Activated CD4-positive, alpha-beta T cell treated with anti-CD3 and anti-CD28 coated beads, Interleukin-2, amount 10 ng/mL, durations not matched to agents 24 days and 14 days (primary cell): ENCODE measurements around the gene GBE1. TPM values are rescaled to one million over a fixed set of nuclear protein-coding genes. Genes with fewer than 3 reads are reported as not detected.

Experiments
- DNase-seq: peaks from one replicate; pipeline ENCODE4 v3.0.0; 2022
- H3K27ac Mint-ChIP-seq: one replicate; pipeline ENCODE4 v1.8.0; 2022; ENCODE audit warnings: mild to moderate bottlenecking, mixed read lengths
- H3K27me3 Mint-ChIP-seq: one replicate; pipeline ENCODE4 v1.8.0; 2022; ENCODE audit warnings: mixed read lengths
- H3K36me3 Mint-ChIP-seq: one replicate; pipeline ENCODE4 v1.8.0; 2022; ENCODE audit warnings: low read depth, mild to moderate bottlenecking, mixed read lengths
- H3K4me1 Mint-ChIP-seq: one replicate; pipeline ENCODE4 v1.8.0; 2021; ENCODE audit warnings: mixed read lengths
- H3K4me3 Mint-ChIP-seq: one replicate; pipeline ENCODE4 v1.8.0; 2022; ENCODE audit warnings: mild to moderate bottlenecking, moderate library complexity, mixed read lengths
- H3K9me3 Mint-ChIP-seq: one replicate; pipeline ENCODE4 v1.8.0; 2021; ENCODE audit warnings: mixed read lengths
- intact Hi-C: fragments of 100-400 bp; cut with micrococcal nuclease; formaldehyde crosslinking; loops from one replicate; pipeline ENCODE4 v1.15.1; 2023
- total RNA-seq: library from RNA; stranded (reverse); gene quantifications from 2 replicates; pipeline ENCODE4 v1.2.3, GENCODE V29; 2022

GBE1 gene
- total RNA-seq, 1 donor from 2014 or later, result 39.1 TPM

DNA sequence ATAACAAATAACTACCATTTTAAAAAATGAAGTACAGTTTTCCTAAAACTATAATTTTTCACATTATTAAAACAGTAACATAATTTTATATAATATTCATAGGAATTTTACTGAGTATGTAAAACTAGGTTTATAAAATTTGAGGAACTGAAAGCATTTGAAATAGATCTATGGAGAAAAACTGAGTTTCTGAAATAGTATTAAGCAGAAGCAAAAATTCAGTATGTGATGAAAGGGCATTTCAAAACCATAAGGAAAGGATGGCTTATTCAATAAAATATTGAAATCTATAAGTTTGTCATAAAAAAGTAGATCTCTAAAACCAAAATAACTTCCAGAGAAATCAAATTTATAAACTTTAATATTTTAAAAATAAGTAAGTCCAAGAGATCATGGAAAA, 53.4 kb downstream of the GBE1 start:
- intact Hi-C loops, result no loop called here
- H3K4me3 Mint-ChIP-seq, result no peak overlapping the region
- H3K36me3 Mint-ChIP-seq, result peaks cover 1% of the 10 kb centered on the region
- no peaks in the 10 kb centered on the region for H3K27me3 Mint-ChIP-seq
- H3K4me1 Mint-ChIP-seq, result no peaks in the 10 kb centered on the region
- no peak for DNase-seq
- peaks cover 2% of the 10 kb centered on the region for H3K9me3 Mint-ChIP-seq
- H3K27ac Mint-ChIP-seq, result no peak overlapping the region

GRCh38 chr3:81702126-81702525, 59.3 kb downstream of the GBE1 start:
- Mint-ChIP-seq H3K4me3 (no peak overlapping the region), H3K4me1 (no peaks in the 10 kb centered on the region), H3K36me3 (peaks cover 7% of the 10 kb centered on the region), H3K9me3 (no peaks in the 10 kb centered on the region), H3K27me3 (no peaks in the 10 kb centered on the region), H3K27ac (no peak overlapping the region)
- intact Hi-C loops, result no loop called here
- DNase-seq, result no peak

DNA sequence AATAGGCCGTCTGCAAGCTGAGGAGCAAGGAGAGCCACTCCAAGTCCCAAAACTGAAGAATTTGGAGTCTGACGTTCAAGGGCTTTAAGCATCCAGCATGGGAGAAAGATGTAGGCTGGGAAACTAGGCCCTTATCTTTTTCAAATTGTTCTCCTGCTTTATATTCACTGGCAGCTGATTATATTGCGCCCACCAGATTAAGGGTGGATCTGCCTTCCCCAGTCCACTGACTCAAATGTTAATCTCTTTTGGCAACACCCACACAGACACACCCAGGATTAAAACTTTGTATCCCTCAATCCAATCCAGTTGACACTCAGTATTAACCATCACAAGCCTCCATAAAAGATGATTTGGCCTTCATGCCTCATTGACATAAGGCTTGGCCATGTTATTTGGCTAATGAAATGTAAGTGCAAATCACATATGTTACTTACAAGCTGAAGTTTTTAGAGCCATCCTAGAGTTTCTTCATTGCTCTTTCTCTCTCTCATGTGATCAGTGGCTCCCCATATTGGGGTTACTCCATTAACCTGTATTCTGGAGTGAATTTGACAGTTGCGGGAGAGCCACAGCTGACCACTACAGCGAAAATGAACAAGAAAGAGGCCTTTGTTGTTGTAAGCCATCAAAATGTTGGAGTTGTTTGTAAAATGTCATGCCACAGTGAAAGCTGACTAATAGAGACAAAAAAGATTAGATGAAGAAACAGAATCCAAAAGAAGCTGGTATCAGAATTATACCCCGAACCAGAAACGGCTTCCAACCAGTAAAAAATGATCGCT, 61.7 kb downstream of the GBE1 start:
- Mint-ChIP-seq H3K4me3 (no peak overlapping the region), H3K27ac (no peak overlapping the region), H3K27me3 (no peaks in the 10 kb centered on the region), H3K36me3 (peaks cover 9% of the 10 kb centered on the region), H3K9me3 (no peaks in the 10 kb centered on the region), H3K4me1 (peaks cover 4% of the 10 kb centered on the region)
- no peak for DNase-seq
- intact Hi-C loops, result no loop called here

- Mint-ChIP-seq H3K36me3 (peaks cover 9% of the 10 kb centered on the region), H3K4me3 (no peak overlapping the region), H3K27me3 (no peaks in the 10 kb centered on the region)
Measured at GRCh38 chr3:81696090-81696489, 65.4 kb downstream of the GBE1 start.

GRCh38 chr3:81695302-81695701, 66.1 kb downstream of the GBE1 start:
- Mint-ChIP-seq H3K4me1 (peaks cover 4% of the 10 kb centered on the region), H3K36me3 (peaks cover 9% of the 10 kb centered on the region), H3K27me3 (no peaks in the 10 kb centered on the region), H3K9me3 (no peaks in the 10 kb centered on the region), H3K4me3 (no peak overlapping the region), H3K27ac (no peak overlapping the region)
- DNase-seq, result no peak
- intact Hi-C loops, result no loop called here

More at GRCh38 chr3:81696090-81696489, 65.4 kb downstream of the GBE1 start:
- no peak overlapping the region for H3K27ac Mint-ChIP-seq
- DNase-seq, result no peak
- no peaks in the 10 kb centered on the region for H3K9me3 Mint-ChIP-seq
- intact Hi-C loops, result no loop called here
- H3K4me1 Mint-ChIP-seq, result peaks cover 4% of the 10 kb centered on the region

- H3K9me3 Mint-ChIP-seq, result no peaks in the 10 kb centered on the region
- H3K27ac Mint-ChIP-seq, result no peak overlapping the region
- no peak for DNase-seq
- H3K27me3 Mint-ChIP-seq, result no peaks in the 10 kb centered on the region
- intact Hi-C loops, result no loop called here
- H3K4me3 Mint-ChIP-seq, result no peak overlapping the region
- peaks cover 8% of the 10 kb centered on the region for H3K36me3 Mint-ChIP-seq
- H3K4me1 Mint-ChIP-seq, result peaks cover 4% of the 10 kb centered on the region
Measured at GRCh38 chr3:81694662-81695061, 66.8 kb downstream of the GBE1 start.

DNA sequence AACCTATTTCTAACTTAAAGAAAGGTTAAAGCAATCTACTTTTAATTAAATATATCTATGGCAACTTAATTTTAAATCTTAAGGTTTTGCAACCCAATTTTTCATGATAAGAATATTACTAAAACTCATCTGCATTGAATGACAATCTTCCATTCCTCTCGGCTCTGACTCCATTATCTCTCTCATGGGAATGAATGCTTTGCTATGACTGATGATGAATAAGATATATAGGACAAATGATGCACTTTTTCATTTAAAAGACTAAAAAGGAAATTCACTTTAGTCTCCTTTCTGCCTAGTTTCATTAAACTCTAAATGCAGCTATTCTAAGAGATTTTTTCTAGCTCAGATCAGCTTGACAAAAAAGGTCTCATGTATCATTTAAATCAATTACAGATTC, 68.7 kb downstream of the GBE1 start:
- Mint-ChIP-seq H3K4me1 (peaks cover 4% of the 10 kb centered on the region), H3K4me3 (no peak overlapping the region), H3K9me3 (no peaks in the 10 kb centered on the region), H3K36me3 (peaks cover 1% of the 10 kb centered on the region), H3K27ac (no peak overlapping the region), H3K27me3 (no peaks in the 10 kb centered on the region)
- intact Hi-C loops, result no loop called here
- no peak for DNase-seq

DNA sequence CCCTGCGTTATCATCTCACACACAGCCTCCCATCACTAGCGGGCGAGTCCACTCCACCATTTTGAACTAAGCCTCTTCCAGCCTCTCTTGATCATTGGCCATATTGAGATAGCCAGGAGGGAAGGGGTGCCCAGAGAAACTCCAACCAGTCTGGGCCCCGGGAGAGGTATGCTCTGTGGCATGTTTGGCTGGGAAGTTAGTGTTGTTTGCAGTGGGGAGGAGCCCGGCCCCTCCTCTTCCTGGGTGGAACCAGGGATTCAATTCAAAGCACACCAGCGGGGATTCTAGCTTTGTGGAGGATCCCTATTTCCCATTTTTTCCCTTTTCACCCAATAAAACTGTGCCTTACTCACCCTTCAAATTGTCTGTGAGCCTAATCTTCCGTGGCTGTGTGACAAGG, 71.8 kb downstream of the GBE1 start:
- intact Hi-C loops, result no loop called here

DNA sequence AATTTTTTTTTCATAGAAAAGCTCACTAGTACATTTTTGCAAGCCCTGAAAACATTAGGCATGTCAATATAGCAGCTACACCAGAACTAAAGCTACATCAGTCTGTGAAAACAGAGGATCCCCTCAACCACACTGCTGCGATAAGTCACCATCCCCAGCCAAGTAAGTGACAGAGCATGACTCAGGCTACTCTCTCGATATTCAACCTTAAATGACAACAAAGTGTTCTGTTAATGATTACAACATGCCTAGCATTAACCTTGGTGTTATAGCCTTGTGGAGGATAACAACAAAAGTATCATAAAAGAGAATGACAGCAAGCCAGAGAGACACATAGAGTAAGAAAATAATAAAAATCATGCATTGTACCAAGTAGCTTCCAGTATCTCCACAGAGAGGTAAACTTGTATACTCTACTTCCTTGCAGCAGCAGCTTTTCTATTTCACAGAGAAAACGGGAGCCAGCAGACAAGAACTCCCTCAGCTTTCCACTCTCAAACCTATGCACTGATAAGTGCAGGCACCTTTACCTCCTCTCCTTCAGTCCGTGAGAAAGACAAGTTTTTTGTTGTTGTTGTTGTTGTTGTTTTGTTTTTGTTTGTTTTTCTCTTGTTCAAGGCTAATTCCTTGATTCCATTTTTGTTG, 76.6 kb downstream of the GBE1 start:
- H3K9me3 Mint-ChIP-seq, result no peaks in the 10 kb centered on the region
- intact Hi-C loops, result no loop called here
- no peak overlapping the region for H3K27ac Mint-ChIP-seq
- peaks cover 4% of the 10 kb centered on the region for H3K4me1 Mint-ChIP-seq
- no peaks in the 10 kb centered on the region for H3K27me3 Mint-ChIP-seq
- peaks cover 14% of the 10 kb centered on the region for H3K36me3 Mint-ChIP-seq
- H3K4me3 Mint-ChIP-seq, result no peak overlapping the region
- DNase-seq, result no peak

More for the DNA sequence above, 71.8 kb downstream of the GBE1 start:
- Mint-ChIP-seq H3K4me1 (peaks cover 2% of the 10 kb centered on the region), H3K36me3 (peaks cover 11% of the 10 kb centered on the region), H3K27me3 (no peaks in the 10 kb centered on the region), H3K4me3 (no peak overlapping the region), H3K9me3 (no peaks in the 10 kb centered on the region), H3K27ac (no peak overlapping the region)
- no peak for DNase-seq

GRCh38 chr3:81676706-81677456, 84.6 kb downstream of the GBE1 start:
- no peak for DNase-seq
- peaks cover 2% of the 10 kb centered on the region for H3K4me1 Mint-ChIP-seq
- no peaks in the 10 kb centered on the region for H3K27me3 Mint-ChIP-seq
- intact Hi-C loops, result no loop called here
- no peaks in the 10 kb centered on the region for H3K9me3 Mint-ChIP-seq
- peaks cover 3% of the 10 kb centered on the region for H3K36me3 Mint-ChIP-seq
- H3K27ac Mint-ChIP-seq, result no peak overlapping the region
- H3K4me3 Mint-ChIP-seq, result no peak overlapping the region

- H3K9me3 Mint-ChIP-seq, result no peaks in the 10 kb centered on the region
- DNase-seq, result no peak
- no peaks in the 10 kb centered on the region for H3K27me3 Mint-ChIP-seq
- no peaks in the 10 kb centered on the region for H3K4me1 Mint-ChIP-seq
- H3K27ac Mint-ChIP-seq, result no peak overlapping the region
- H3K36me3 Mint-ChIP-seq, result no peaks in the 10 kb centered on the region
- intact Hi-C loops, result no loop called here
- H3K4me3 Mint-ChIP-seq, result no peak overlapping the region
Measured at GRCh38 chr3:81674690-81675089, 86.8 kb downstream of the GBE1 start.

DNA sequence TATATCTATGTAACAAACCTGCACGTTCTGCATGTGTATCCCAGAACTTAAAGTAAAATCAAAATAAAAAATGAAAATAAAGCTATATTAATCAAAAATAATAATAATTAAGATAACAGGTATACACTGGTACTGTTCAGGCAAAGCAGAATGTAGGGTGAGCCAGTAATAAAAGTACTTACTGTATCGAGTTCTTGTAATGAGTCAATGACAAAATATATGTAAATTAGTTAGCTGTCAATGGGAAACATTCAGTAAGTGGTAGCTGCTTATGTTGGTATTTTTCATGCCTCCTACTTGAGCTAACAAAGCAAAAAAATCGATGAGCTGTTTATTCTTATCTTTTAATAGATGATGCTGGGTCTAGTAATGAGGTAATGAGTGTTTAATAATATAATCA, 93.2 kb downstream of the GBE1 start:
- Mint-ChIP-seq H3K36me3 (peaks cover 3% of the 10 kb centered on the region), H3K9me3 (no peaks in the 10 kb centered on the region), H3K4me3 (no peak overlapping the region), H3K27me3 (no peaks in the 10 kb centered on the region), H3K27ac (no peak overlapping the region), H3K4me1 (peaks cover 8% of the 10 kb centered on the region)
- no peak for DNase-seq
- intact Hi-C loops, result loop anchor here (5.0 kb wide), 2 partner anchors 239 to 464 kb away; no protein-coding TSS in a partner anchor

DNA sequence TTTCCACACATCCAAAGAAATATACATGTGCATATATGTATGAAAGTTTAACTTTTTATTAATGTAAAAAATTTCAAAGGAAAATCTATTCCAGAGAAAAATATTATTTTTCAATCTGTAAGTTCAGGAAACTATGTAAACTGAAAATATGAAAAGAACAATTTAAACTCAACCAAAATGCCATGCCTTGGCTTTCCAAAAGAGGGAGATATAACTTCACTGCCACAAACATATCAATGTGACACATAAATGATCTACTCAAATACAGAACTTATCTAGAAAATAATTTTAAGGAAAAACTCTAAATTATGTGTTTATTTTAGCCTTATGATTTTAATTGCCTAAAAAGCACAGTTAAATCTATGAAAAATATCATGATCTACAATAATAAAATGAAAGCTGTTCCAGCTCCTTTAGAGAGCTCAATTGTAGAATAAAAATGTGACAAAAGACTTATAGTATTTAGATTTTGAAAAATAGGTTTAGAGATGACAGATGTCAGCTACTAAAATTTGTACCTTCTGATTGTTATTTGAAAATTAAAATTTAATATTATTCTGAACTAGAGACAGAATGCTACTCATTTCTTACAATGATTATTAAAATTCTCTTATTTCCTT, 94.8 kb downstream of the GBE1 start:
- H3K27ac Mint-ChIP-seq, result no peak overlapping the region
- intact Hi-C loops, result loop anchor here (5.0 kb wide), 2 partner anchors 241 to 466 kb away; no protein-coding TSS in a partner anchor
- H3K4me3 Mint-ChIP-seq, result no peak overlapping the region
- H3K4me1 Mint-ChIP-seq, result peaks cover 8% of the 10 kb centered on the region
- no peak for DNase-seq
- H3K36me3 Mint-ChIP-seq, result peaks cover 3% of the 10 kb centered on the region
- H3K9me3 Mint-ChIP-seq, result no peaks in the 10 kb centered on the region
- no peaks in the 10 kb centered on the region for H3K27me3 Mint-ChIP-seq

- Mint-ChIP-seq H3K4me1 (peaks cover 8% of the 10 kb centered on the region), H3K27ac (no peak overlapping the region), H3K36me3 (peaks cover 3% of the 10 kb centered on the region), H3K9me3 (no peaks in the 10 kb centered on the region), H3K27me3 (no peaks in the 10 kb centered on the region), H3K4me3 (no peak overlapping the region)
- intact Hi-C loops, result no loop called here
- no peak for DNase-seq
Measured at GRCh38 chr3:81663114-81663513, 98.3 kb downstream of the GBE1 start.
